A549 (cell line): ENCODE measurements around the gene DSCAML1. TPM values are rescaled to one million over a fixed set of nuclear protein-coding genes. Genes with fewer than 3 reads are reported as not detected.

Experiments
- ATAC-seq, 2 experiments: fragments of 200-7000 bp in 1 of 2; fragments of >200 bp in 1 of 2; cut with Nextera tagmentation in 1 of 2; cut with Tn5 transposase in 1 of 2; 3 replicates each; pipeline versions ENCODE4 v1.8.0 to v1.9.1; 2018 to 2020; ENCODE audit warnings: mild to moderate bottlenecking in 1 of 2, moderate library complexity in 1 of 2
- CTCF ChIA-PET: fragments of 300-600 bp; sonication (Branson Sonifier 250); formaldehyde crosslinking; extraction: SDS; loops from one replicate; lab custom pipeline; 2021; ENCODE audit warnings: antibody characterized with exemption, inconsistent platforms; lab: Yijun Ruan, JAX
- POLR2A ChIA-PET: fragments of 350-600 bp; formaldehyde crosslinking; extraction: SDS; loops from one replicate; lab custom pipeline; 2021; ENCODE audit warnings: antibody characterized with exemption, inconsistent platforms; lab: Yijun Ruan, JAX
- DNase-seq, 2 experiments: peaks; one replicate each; pipeline versions ENCODE4 v3.0.0 to v3.0.0-alpha.2; 2011 to 2016; ENCODE audit warnings: low read depth in 1 of 2, low spot score in 1 of 2
- FAIRE-seq: peaks from 2 replicates; lab custom pipeline; 2011; peaks lifted over from hg19 to GRCh38; lab: Jason Lieb, UNC
- H3K27ac ChIP-seq, 2 experiments: fragments of >200 bp; sonication (Bioruptor Twin); formaldehyde crosslinking; 3 replicates each; pipeline ENCODE4 v1.5.1; 2016 to 2017
- H3K4me1 ChIP-seq: fragments of >200 bp; sonication (Bioruptor Twin); formaldehyde crosslinking; 3 replicates; pipeline ENCODE4 v1.6.1; 2016
- H3K4me2 ChIP-seq: fragments of >200 bp; sonication (Bioruptor Twin); formaldehyde crosslinking; 3 replicates; pipeline ENCODE4 v1.6.1; 2016
- H3K4me3 ChIP-seq: fragments of >200 bp; sonication (Bioruptor Twin); formaldehyde crosslinking; 3 replicates; pipeline ENCODE4 v1.5.1; 2016
- H3K9me3 ChIP-seq: fragments of >200 bp; sonication (Bioruptor Twin); formaldehyde crosslinking; 3 replicates; pipeline ENCODE4 v1.6.1; 2016
- CBX2 ChIP-seq: fragments of 200-600 bp; sonication (generic); IDR thresholded peaks from 2 replicates; pipeline ENCODE4 v1.6.1; 2016; ENCODE audit warnings: low read depth, mild to moderate bottlenecking, borderline replicate concordance
- CBX8 ChIP-seq: fragments of 200-600 bp; sonication (generic); IDR thresholded peaks from 2 replicates; pipeline ENCODE4 v1.6.1; 2016
- CEBPB ChIP-seq, 2 experiments: fragments of >200 bp in 1 of 2; sonication (Bioruptor Twin) in 1 of 2; formaldehyde crosslinking in 1 of 2; IDR thresholded peaks; 2 replicates each; pipeline ENCODE4 v1.6.1; 2012 to 2016
- CTCF ChIP-seq: fragments of >200 bp; sonication (Bioruptor Twin); formaldehyde crosslinking; IDR thresholded peaks from 3 replicates; pipeline ENCODE4 v1.5.1; 2016
- EHMT2 ChIP-seq: fragments of 200-600 bp; sonication (generic); IDR thresholded peaks from 2 replicates; pipeline ENCODE4 v1.6.1; 2016; ENCODE audit warnings: antibody characterized with exemption, low read depth, mild to moderate bottlenecking, moderate library complexity
- EP300 ChIP-seq, 2 experiments: fragments of >200 bp; sonication (Bioruptor Twin); formaldehyde crosslinking; IDR thresholded peaks; 2 replicates in 1 of 2; 3 replicates in 1 of 2; pipeline ENCODE4 v1.6.1; 2016 to 2017
- ESRRA ChIP-seq: fragments of 150-350 bp; IDR thresholded peaks from 2 replicates; pipeline ENCODE4 v1.6.1; 2014; ENCODE audit warnings: mild to moderate bottlenecking, low read length, borderline replicate concordance
- GATA3 ChIP-seq: IDR thresholded peaks from 2 replicates; pipeline ENCODE4 v1.6.1; 2012; ENCODE audit warnings: borderline replicate concordance
- HDAC2 ChIP-seq: fragments of 200-600 bp; sonication (generic); IDR thresholded peaks from 2 replicates; pipeline ENCODE4 v1.6.1; 2016
- HES2 ChIP-seq: fragments of >200 bp; sonication (Bioruptor Twin); formaldehyde crosslinking; IDR thresholded peaks from 2 replicates; pipeline ENCODE4 v1.6.1; 2016
- HEYL ChIP-seq: fragments of 250-450 bp; sonication (Bioruptor Pico); IDR thresholded peaks from 2 replicates; pipeline ENCODE4 v1.8.0; 2021; ENCODE audit warnings: mild to moderate bottlenecking, moderate library complexity
- HOXA7 ChIP-seq: fragments of 250-450 bp; sonication (Bioruptor Pico); IDR thresholded peaks from 2 replicates; pipeline ENCODE4 v1.5.0; 2020; ENCODE audit warnings: mild to moderate bottlenecking, moderate library complexity
- HOXB5 ChIP-seq: fragments of 250-450 bp; sonication (Bioruptor Pico); IDR thresholded peaks from 2 replicates; pipeline ENCODE4 v1.5.0; 2020; ENCODE audit warnings: mild to moderate bottlenecking, moderate library complexity
- JUN ChIP-seq, 2 experiments: fragments of >200 bp; sonication (Bioruptor Twin); formaldehyde crosslinking; IDR thresholded peaks; 2 replicates in 1 of 2; 3 replicates in 1 of 2; pipeline ENCODE4 v1.6.1; 2016 to 2017
- KDM1A ChIP-seq: fragments of 200-600 bp; sonication (generic); IDR thresholded peaks from 2 replicates; pipeline ENCODE4 v1.6.1; 2016; ENCODE audit warnings: low read depth, mild to moderate bottlenecking
- KDM5A ChIP-seq: fragments of 200-600 bp; sonication (generic); IDR thresholded peaks from 2 replicates; pipeline ENCODE4 v1.6.1; 2016; ENCODE audit warnings: antibody characterized with exemption, mild to moderate bottlenecking
- MAX ChIP-seq: IDR thresholded peaks from 2 replicates; pipeline ENCODE4 v1.6.1; 2012
- MAZ ChIP-seq: fragments of 150-350 bp; IDR thresholded peaks from 2 replicates; pipeline ENCODE4 v1.6.1; 2014; ENCODE audit warnings: antibody characterized with exemption, low read depth, low read length, borderline replicate concordance
- MYC ChIP-seq: IDR thresholded peaks from 2 replicates; pipeline ENCODE4 v1.6.1; 2012; ENCODE audit warnings: mild to moderate bottlenecking, inconsistent platforms, low read length, improper control_type of control experiment, borderline replicate concordance
- NFE2L2 ChIP-seq: fragments of 150-350 bp; conservative IDR thresholded peaks from 2 replicates; pipeline ENCODE4 v1.6.1; 2014; ENCODE audit warnings: low read length
- NR3C1 ChIP-seq: fragments of >200 bp; sonication (Bioruptor Twin); formaldehyde crosslinking; IDR thresholded peaks from 3 replicates; pipeline ENCODE4 v1.6.1; 2017
- PBX3 ChIP-seq: IDR thresholded peaks from 2 replicates; pipeline ENCODE4 v1.6.1; 2012
- PHF8 ChIP-seq: fragments of 200-600 bp; sonication (generic); IDR thresholded peaks from 2 replicates; pipeline ENCODE4 v1.6.1; 2016; ENCODE audit warnings: low read depth, mild to moderate bottlenecking, antibody characterized with exemption, moderate library complexity, borderline replicate concordance
- POLR2AphosphoS2 ChIP-seq: conservative IDR thresholded peaks from 2 replicates; pipeline ENCODE4 v1.6.1; 2012; ENCODE audit warnings: low read length, improper control_type of control experiment, inconsistent platforms
- RCOR1 ChIP-seq: fragments of 150-350 bp; IDR thresholded peaks from 2 replicates; pipeline ENCODE4 v1.6.1; 2014; ENCODE audit warnings: antibody characterized with exemption, low read length, low read depth
- RFX5 ChIP-seq: fragments of 450-650 bp; IDR thresholded peaks from 2 replicates; pipeline ENCODE4 v1.7.1; 2014; ENCODE audit warnings: antibody characterized with exemption, mild to moderate bottlenecking, moderate library complexity
- RNF2 ChIP-seq: fragments of 200-600 bp; sonication (generic); IDR thresholded peaks from 2 replicates; pipeline ENCODE4 v1.6.1; 2016; ENCODE audit warnings: low read depth, mild to moderate bottlenecking, antibody characterized with exemption, moderate library complexity, borderline replicate concordance
- SREBF2 ChIP-seq: fragments of 450-650 bp; IDR thresholded peaks from 2 replicates; pipeline ENCODE4 v1.6.1; 2014; ENCODE audit warnings: mild to moderate bottlenecking, moderate library complexity
- ZC3H11A ChIP-seq: fragments of 450-650 bp; IDR thresholded peaks from 2 replicates; pipeline ENCODE4 v1.6.1; 2014; ENCODE audit warnings: antibody characterized with exemption, mild to moderate bottlenecking
- ZFP36 ChIP-seq: fragments of 450-650 bp; IDR thresholded peaks from 2 replicates; pipeline ENCODE4 v1.6.1; 2014; ENCODE audit warnings: borderline replicate concordance; ENCODE audit not compliant: partially characterized antibody
- WGBS: methylation state at CpG from one replicate; pipeline ENCODE4 v1.1.6; 2017; ENCODE audit errors: missing lambda C conversion rate; 5-methylcytosine and 5-hydroxymethylcytosine counted together
- polyA plus RNA-seq, 4 experiments: library from polyadenylated mRNA; depleted of rRNA in 3 of 4; stranded (reverse); fragments of >200 nt; fragmentation: RNase III in 1 of 4; extraction: RNeasy Plus Mini Kit Qiagen cat#74134 plus additional on column Dnase treatment in 1 of 4; gene quantifications; 2 replicates in 3 of 4; 3 replicates in 1 of 4; pipeline ENCODE4 v1.2.3, GENCODE V29; 2011 to 2017

Gene DSCAML1
- polyA plus RNA-seq, 2 of the 4 experiments (the other 2 are of a cell fraction): 0.12 to 0.31 TPM

GRCh38 chr11:117520201-117520600, 276.8 kb downstream of the DSCAML1 start (continued):
- no peak for TF ChIP-seq CTCF
- no peak for TF ChIP-seq MYC
- no peak for TF ChIP-seq HOXB5 (CRISPR knock-in tag)
- no peak for TF ChIP-seq RNF2
- TF ChIP-seq, all 56 proteins: peak for 0

- ATAC-seq: no peak
- no peaks in the 10 kb centered on the region for H3K9me3 ChIP-seq
- H3K4me1 ChIP-seq: no peaks in the 10 kb centered on the region
- FAIRE-seq: no peak
- H3K27ac ChIP-seq: no peak overlapping the region
- no peak overlapping the region for H3K4me2 ChIP-seq
- ChIA-PET CTCF (no interaction called here), POLR2A (no interaction called here)
- 56% methylated on average over 4 of the region's 4 CpGs for WGBS
- DNase-seq: no peak
- TF ChIP-seq CTCF (no peak), HOXA7 (CRISPR knock-in tag) (no peak), SREBF2 (no peak), NFE2L2 (no peak), CBX8 (no peak), JUN (IDR thresholded peaks at IDR 0.05) (no peak), RNF2 (no peak), MYC (no peak), RCOR1 (no peak), EHMT2 (no peak), MAX (no peak), ZC3H11A (no peak), KDM1A (no peak), POLR2AphosphoS2 (no peak), NR3C1 (no peak)
- H3K4me3 ChIP-seq: no peak overlapping the region
These were observed 277.4 kb downstream of the DSCAML1 start for GRCh38 chr11:117519590-117519989.

GRCh38 chr11:117519170-117519569, 277.8 kb downstream of the DSCAML1 start:
- H3K4me3 ChIP-seq: no peak overlapping the region
- H3K27ac ChIP-seq: no peak overlapping the region
- ChIA-PET CTCF (no interaction called here), POLR2A (no interaction called here)
- H3K9me3 ChIP-seq: no peaks in the 10 kb centered on the region
- H3K4me1 ChIP-seq: no peaks in the 10 kb centered on the region
- ATAC-seq: no peak
- no peak for FAIRE-seq
- DNase-seq: no peak
- no peak for TF ChIP-seq HES2
- no peak for TF ChIP-seq MAX
- TF ChIP-seq POLR2AphosphoS2: no peak
- TF ChIP-seq HOXB5 (CRISPR knock-in tag): no peak
- TF ChIP-seq PBX3: no peak
- TF ChIP-seq RFX5: no peak
- no peak for TF ChIP-seq PHF8
- no peak for TF ChIP-seq ZC3H11A
- no peak for TF ChIP-seq ZFP36
- no peak for TF ChIP-seq HEYL (CRISPR knock-in tag)
- no peak for TF ChIP-seq HDAC2
- TF ChIP-seq ESRRA: no peak
- TF ChIP-seq KDM5A: no peak
- no peak for TF ChIP-seq CBX2
- no peak for TF ChIP-seq HOXA7 (CRISPR knock-in tag)
- no peak for TF ChIP-seq GATA3
- no peak for TF ChIP-seq CEBPB (IDR thresholded peaks at IDR 0.05)
- TF ChIP-seq EP300 (IDR thresholded peaks at IDR 0.05): no peak
- no peak for TF ChIP-seq CBX8
- TF ChIP-seq MAZ: no peak
- 64% methylated on average over 9 of the region's 9 CpGs for WGBS
- no peak overlapping the region for H3K4me2 ChIP-seq
